IMR-90 (cell line): ENCODE measurements around the gene CDK14. TPM values are rescaled to one million over a fixed set of nuclear protein-coding genes. Genes with fewer than 3 reads are reported as not detected.

Experiments
- ATAC-seq: fragments of 200-7000 bp; cut with Tn5 transposase; 2 replicates; pipeline ENCODE4 v1.9.1; 2020; ENCODE audit warnings: low read depth, mild to moderate bottlenecking, moderate library complexity
- BruUV-seq: library from RNA; stranded (reverse); fragments of 400-500 nt; replicated peaks from 2 replicates; lab custom pipeline; 2021; lab: Mats Ljungman, UMichigan
- CTCF ChIA-PET: fragments of 300-600 bp; formaldehyde crosslinking; extraction: SDS; loops from one replicate; lab custom pipeline; 2021; ENCODE audit warnings: antibody characterized with exemption; lab: Yijun Ruan, JAX
- POLR2A ChIA-PET: fragments of 300-600 bp; sonication (Branson Sonifier 250); formaldehyde crosslinking; loops from one replicate; lab custom pipeline; 2022; ENCODE audit warnings: antibody characterized with exemption; ENCODE audit not compliant: unreplicated experiment; lab: Charles Lee
- DNase-seq: peaks from one replicate; pipeline ENCODE4 v3.0.0; 2013
- H2AFZ ChIP-seq: replicated peaks from 2 replicates; pipeline ENCODE3; 2013; ENCODE audit warnings: low read length, mild to moderate bottlenecking; ENCODE audit not compliant: poor library complexity
- H2AK5ac ChIP-seq: 2 replicates; pipeline ENCODE4 v1.6.1; 2013; ENCODE audit warnings: low read depth, low read length, inconsistent platforms
- H2AK9ac ChIP-seq: replicated peaks from 2 replicates; pipeline ENCODE3; 2013; ENCODE audit warnings: mild to moderate bottlenecking, low read depth, low read length, moderate library complexity; ENCODE audit not compliant: poor library complexity
- H2BK120ac ChIP-seq: 2 replicates; pipeline ENCODE4 v1.6.1; 2013; ENCODE audit warnings: low read depth, low read length, inconsistent platforms
- H2BK15ac ChIP-seq: 3 replicates; pipeline ENCODE4 v1.6.1; 2013; ENCODE audit warnings: low read depth, low read length, inconsistent platforms
- H2BK20ac ChIP-seq: 2 replicates; pipeline ENCODE4 v1.6.1; 2013; ENCODE audit warnings: low read depth, mild to moderate bottlenecking, inconsistent platforms, low read length, moderate library complexity
- H2BK5ac ChIP-seq: 2 replicates; pipeline ENCODE4 v1.6.1; 2013; ENCODE audit warnings: mild to moderate bottlenecking, low read depth, low read length, inconsistent platforms; ENCODE audit not compliant: poor library complexity, severe bottlenecking
- H3K14ac ChIP-seq: replicated peaks from 2 replicates; pipeline ENCODE4 v1.6.1; 2013; ENCODE audit warnings: low read depth, low read length, inconsistent platforms
- H3K18ac ChIP-seq: 2 replicates; pipeline ENCODE4 v1.6.1; 2013; ENCODE audit warnings: low read depth, low read length, control low read depth
- H3K23ac ChIP-seq: 2 replicates; pipeline ENCODE4 v1.6.1; 2013; ENCODE audit warnings: low read depth, low read length, inconsistent platforms
- H3K27ac ChIP-seq: 2 replicates; pipeline ENCODE4 v1.5.1; 2013; ENCODE audit warnings: mild to moderate bottlenecking, control low read depth, low read length; ENCODE audit not compliant: insufficient read depth
- H3K27me3 ChIP-seq: 2 replicates; pipeline ENCODE4 v1.6.1; 2013; ENCODE audit warnings: low read length; ENCODE audit not compliant: control insufficient read depth, insufficient read depth
- H3K36me3 ChIP-seq: 2 replicates; pipeline ENCODE4 v1.6.1; 2013; ENCODE audit warnings: low read length, mixed read lengths; ENCODE audit not compliant: control insufficient read depth, insufficient read depth
- H3K4ac ChIP-seq: 2 replicates; pipeline ENCODE4 v1.6.1; 2013; ENCODE audit warnings: low read depth, low read length, inconsistent platforms
- H3K4me1 ChIP-seq: 2 replicates; pipeline ENCODE4 v1.6.1; 2013; ENCODE audit warnings: low read length, mixed read lengths; ENCODE audit not compliant: control insufficient read depth, insufficient read depth
- H3K4me2 ChIP-seq: 2 replicates; pipeline ENCODE4 v1.6.1; 2013; ENCODE audit warnings: low read depth, mild to moderate bottlenecking, control low read depth, low read length, moderate library complexity
- H3K4me3 ChIP-seq: 2 replicates; pipeline ENCODE4 v1.5.1; 2013; ENCODE audit warnings: low read depth, mild to moderate bottlenecking, control low read depth, low read length, moderate library complexity; ENCODE audit not compliant: insufficient read depth
- H3K56ac ChIP-seq: 2 replicates; pipeline ENCODE4 v1.6.1; 2013; ENCODE audit warnings: low read length, inconsistent platforms; ENCODE audit not compliant: insufficient read depth; ENCODE audit errors: extremely low read depth
- H3K79me1 ChIP-seq, 2 experiments: 2 replicates each; pipeline ENCODE4 v1.6.1; 2013; ENCODE audit warnings: low read length in 2 of 2, inconsistent platforms in 1 of 2, low read depth in 1 of 2
- H3K9ac ChIP-seq: 2 replicates; pipeline ENCODE4 v1.6.1; 2013; ENCODE audit warnings: low read depth, low read length, control low read depth
- H3K9me1 ChIP-seq: 2 replicates; pipeline ENCODE4 v1.6.1; 2013; ENCODE audit warnings: low read length, inconsistent platforms; ENCODE audit not compliant: insufficient read depth
- H3K9me3 ChIP-seq: 2 replicates; pipeline ENCODE4 v1.6.1; 2013; ENCODE audit warnings: low read length; ENCODE audit not compliant: control insufficient read depth, insufficient read depth
- H4K20me1 ChIP-seq: 2 replicates; pipeline ENCODE4 v1.6.1; 2013; ENCODE audit warnings: low read length, inconsistent platforms; ENCODE audit not compliant: insufficient read depth
- H4K5ac ChIP-seq: 2 replicates; pipeline ENCODE4 v1.6.1; 2013; ENCODE audit warnings: mild to moderate bottlenecking, low read depth, low read length, control low read depth
- H4K8ac ChIP-seq, 2 experiments: 2 replicates each; pipeline ENCODE4 v1.6.1; 2013; ENCODE audit warnings: low read depth in 2 of 2, low read length in 2 of 2, control low read depth in 1 of 2, inconsistent platforms in 1 of 2
- H4K91ac ChIP-seq: 2 replicates; pipeline ENCODE4 v1.6.1; 2013; ENCODE audit warnings: low read depth, low read length, inconsistent platforms; ENCODE audit not compliant: insufficient read depth
- CEBPB ChIP-seq: IDR thresholded peaks from 2 replicates; pipeline ENCODE4 v1.6.1; 2012; ENCODE audit warnings: low read depth, low read length, improper control_type of control experiment
- MXI1 ChIP-seq: IDR thresholded peaks from 2 replicates; pipeline ENCODE4 v1.6.1; 2012; ENCODE audit warnings: low read depth, mild to moderate bottlenecking, low read length, moderate library complexity, borderline replicate concordance
- POLR2A ChIP-seq: IDR thresholded peaks from 2 replicates; pipeline ENCODE4 v1.6.1; 2012; ENCODE audit warnings: mild to moderate bottlenecking, low read depth, low read length
- RAD21 ChIP-seq: IDR thresholded peaks from 2 replicates; pipeline ENCODE4 v1.6.1; 2012; ENCODE audit warnings: low read length, improper control_type of control experiment
- RCOR1 ChIP-seq: IDR thresholded peaks from 2 replicates; pipeline ENCODE4 v1.6.1; 2012; ENCODE audit warnings: mild to moderate bottlenecking, low read length, improper control_type of control experiment; ENCODE audit not compliant: insufficient replicate concordance
- WGBS, 2 experiments: methylation state at CpG; one replicate each; pipeline versions ENCODE4 v1.1.5 to v1.1.7; 2013; ENCODE audit warnings: missing lambda C conversion rate in 2 of 2; ENCODE audit not compliant: insufficient read length in 1 of 2; ENCODE audit errors: extremely low coverage in 2 of 2; 5-methylcytosine and 5-hydroxymethylcytosine counted together
- dilution Hi-C: fragments of 300-500 bp; cut with HindIII; formaldehyde crosslinking; loops from one replicate; pipeline ENCODE4 v1.14.3; 2018; ENCODE audit warnings: low sequenced_read_pairs; ENCODE audit not compliant: unreplicated experiment
- in situ Hi-C: fragments of 300-500 bp; cut with MboI; formaldehyde crosslinking; loops from 3 replicates; pipeline ENCODE4 v1.14.3; 2019; ENCODE audit warnings: low sequenced_read_pairs, inconsistent platforms, mixed read lengths
- intact Hi-C: fragments of 100-400 bp; cut with micrococcal nuclease; formaldehyde crosslinking; loops from 2 replicates; pipeline ENCODE4 v1.10.0; 2022
- polyA plus RNA-seq, 3 experiments: library from polyadenylated mRNA; depleted of rRNA; stranded (reverse); fragments of >200 nt; gene quantifications; 2 replicates each; pipeline ENCODE4 v1.2.3, GENCODE V29; 2012; ENCODE audit warnings: low replicate concordance in 1 of 3
- total RNA-seq: library from RNA; depleted of rRNA; stranded (reverse); fragments of >200 nt; gene quantifications from 2 replicates; pipeline ENCODE4 v1.2.3, GENCODE V29; 2012

Gene CDK14
- total and polyA plus RNA-seq, 2 of the 4 experiments (the other 2 are of a cell fraction): 10.1 to 29.6 TPM

- Histone ChIP-seq H4K20me1 (no peaks in the 10 kb centered on the region), H3K27ac (peak overlapping the region; percentile 47; the same call in 1 of the 2 replicates), H4K91ac (peak overlapping the region; percentile 73), H2AFZ (peak overlapping the region; percentile 82), H3K27me3 (no peaks in the 10 kb centered on the region), H3K14ac (peak overlapping the region; percentile 84), H2AK9ac (no peak overlapping the region), H3K23ac (peak overlapping the region; percentile 79; the same call in 1 of the 2 replicates), H3K4me3 (no peak overlapping the region), H3K56ac (no peak overlapping the region; the same call in 1 of the 2 replicates), H2BK5ac (peak overlapping the region; percentile 78), H3K79me1 (no peaks in the 10 kb centered on the region), H4K8ac (peak overlapping the region in 1 of 2 experiments; percentile 79; a peak in 2 of 4 replicates), H3K4ac (peak overlapping the region; percentile 79; the same call in 1 of the 2 replicates), H4K5ac (peak overlapping the region; percentile 11), H2BK120ac (peak overlapping the region; percentile 82; the same call in 1 of the 2 replicates), H3K18ac (peak overlapping the region; percentile 20; the same call in 1 of the 2 replicates), H3K9ac (no peak overlapping the region), H2BK15ac (peak overlapping the region; percentile 95; the same call in 1 of the 3 replicates), H3K9me1 (peaks cover 12% of the 10 kb centered on the region), H3K9me3 (no peaks in the 10 kb centered on the region), H3K4me2 (peak overlapping the region; percentile 59; the same call in 1 of the 2 replicates), H2BK20ac (peak overlapping the region; percentile 75), H3K36me3 (no peaks in the 10 kb centered on the region), H3K4me1 (peaks cover 18% of the 10 kb centered on the region), H2AK5ac (peak overlapping the region; percentile 83; the same call in 1 of the 2 replicates)
- DNase-seq: peak; percentile 59
- ChIA-PET CTCF (interaction anchor here (0.8 kb wide), 1 partner anchor 155 kb away, joined by 3 read pairs; no protein-coding TSS in a partner anchor), POLR2A (no interaction called here)
- WGBS, 2 experiments: no CpG with 5 or more reads among the region's 6 CpGs
- ATAC-seq: peak; percentile 75
- no TSS peak for BruUV-seq
- intact Hi-C loops (no loop called here), dilution Hi-C loops (no loop called here), in situ Hi-C loops (no loop called here)
- no peak for TF ChIP-seq RAD21
- no peak for TF ChIP-seq POLR2A
- peak; percentile 67 for TF ChIP-seq RCOR1
- no peak for TF ChIP-seq MXI1
- no peak for TF ChIP-seq CEBPB
These were observed 647.6 kb downstream of the CDK14 start for GRCh38 chr7:91243591-91244301.
